Activated CD4-positive, alpha-beta T cell treated with anti-CD3 and anti-CD28 coated beads for 24 hours (primary cell): ENCODE results near the gene MAP2K6.

Source experiments
- DNase-seq, 2 donors: peaks; one replicate each; pipeline ENCODE4 v3.0.0-alpha.2; 2020; ENCODE audit warnings: low read depth in 2 of 2

MAP2K6 gene

GRCh38 chr17:69427486-69428197, 13.1 kb downstream of the MAP2K6 start:
- DNase-seq = no peak

DNA sequence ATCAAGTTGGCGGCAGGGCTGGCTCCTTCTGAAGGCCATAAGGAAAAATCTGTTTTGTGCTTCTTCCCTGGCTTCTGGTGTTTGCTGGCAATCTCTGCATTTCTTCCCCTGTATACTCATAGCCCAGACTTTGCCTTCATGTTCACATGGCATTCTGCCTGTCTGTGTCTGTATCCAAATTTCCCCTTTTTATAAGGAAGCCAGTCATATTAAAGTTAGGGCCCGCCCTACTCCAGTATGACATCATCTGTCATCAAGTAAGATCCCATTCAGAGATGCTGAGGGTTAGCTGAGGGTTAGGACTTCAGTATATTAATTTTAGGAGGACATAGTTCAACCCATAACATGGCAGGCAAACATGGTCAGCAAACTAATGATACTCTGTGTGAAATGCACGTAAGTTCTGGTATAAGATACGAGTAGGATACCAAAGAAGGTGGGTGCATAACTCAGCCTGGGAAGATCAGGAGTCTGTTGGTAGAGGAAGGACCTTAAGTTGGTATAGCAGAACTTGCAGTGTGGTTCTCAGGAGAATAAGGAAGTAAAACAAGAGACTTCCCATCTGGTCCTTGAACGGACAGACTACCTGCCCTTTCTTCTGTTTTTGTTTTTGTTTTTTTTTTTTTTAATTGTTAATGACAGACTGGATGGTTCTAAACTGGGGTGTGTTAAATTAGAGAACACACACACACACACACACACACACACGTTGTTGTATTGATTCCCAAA, 13.9 kb downstream of the MAP2K6 start:
- DNase-seq = no peak

DNA sequence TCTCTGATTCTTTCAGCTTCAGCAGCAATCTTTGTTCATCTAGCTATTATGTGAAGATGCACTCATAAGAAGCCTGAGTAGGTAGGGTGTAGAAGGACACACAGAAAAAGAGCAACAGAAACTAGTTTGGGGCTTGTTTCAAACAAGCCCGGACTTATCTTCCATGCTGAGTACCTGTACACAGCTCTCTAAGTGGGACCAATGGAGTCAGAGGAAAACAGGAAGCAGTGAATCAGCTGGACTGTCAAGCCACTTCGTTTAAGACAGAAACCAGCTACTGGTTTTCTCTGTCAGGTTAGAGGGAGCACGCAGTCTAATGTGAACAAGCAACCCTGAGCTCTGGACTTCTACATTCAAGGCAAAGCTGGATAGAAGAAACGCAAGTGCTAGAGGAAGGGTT, 16.0 kb downstream of the MAP2K6 start:
- DNase-seq = no peak

DNA sequence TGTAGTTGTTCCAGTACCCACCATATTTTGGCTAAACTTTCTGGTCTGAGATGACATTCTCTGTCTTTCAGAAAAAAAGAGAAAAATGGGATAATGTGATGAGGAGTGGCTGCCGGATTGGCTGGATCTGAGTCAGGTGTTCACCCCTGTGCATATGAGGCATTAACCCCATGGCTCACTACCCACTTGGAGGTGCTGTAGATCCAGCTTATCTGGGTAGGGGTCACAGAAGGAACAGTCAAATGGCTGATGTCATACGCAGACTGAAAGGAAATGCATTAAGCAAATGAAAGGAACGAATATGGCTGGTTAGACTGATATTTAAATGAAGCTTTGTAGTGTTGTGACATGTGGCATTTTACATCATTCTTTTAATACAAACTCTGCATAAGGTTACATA, 17.3 kb downstream of the MAP2K6 start:
- DNase-seq = no peak

DNA sequence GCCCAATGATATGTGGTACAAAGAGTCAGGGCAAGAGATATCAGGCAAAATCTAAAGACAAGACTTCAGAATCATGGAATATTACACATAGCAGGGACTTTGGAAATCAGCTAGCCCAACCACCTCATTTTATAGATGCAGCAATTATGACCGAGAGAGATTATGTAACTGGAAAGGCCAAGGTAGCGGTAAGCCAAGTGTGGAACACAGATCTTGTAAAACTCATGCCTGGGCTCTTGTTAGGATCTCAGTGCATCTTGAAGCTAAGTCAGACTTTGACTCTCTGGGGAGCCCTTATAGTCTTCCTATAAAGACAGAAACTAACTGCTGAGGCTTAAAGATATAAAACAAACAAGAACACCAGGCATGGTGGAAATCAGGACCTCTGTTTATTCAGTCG, 18.6 kb downstream of the MAP2K6 start:
- DNase-seq = no peak

DNA sequence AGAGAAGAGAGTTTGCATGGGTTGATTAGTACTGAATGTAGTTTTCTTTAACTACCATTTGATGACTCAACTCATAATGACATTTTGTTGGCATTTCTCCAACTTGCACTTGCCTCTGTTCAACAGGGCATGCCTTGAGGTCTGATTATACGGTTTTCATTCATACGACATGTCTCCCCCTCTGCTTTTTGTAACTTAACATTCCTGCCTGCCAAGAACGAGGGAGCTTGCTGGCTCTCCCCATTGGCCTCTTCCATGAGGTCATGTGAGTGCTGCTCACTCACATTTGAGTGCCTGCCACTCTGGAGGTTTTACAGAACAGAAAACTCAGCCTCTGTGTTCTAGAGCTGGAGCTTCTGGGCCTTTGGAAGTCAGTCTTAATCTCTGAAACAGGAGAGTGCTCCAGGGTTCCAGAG, 19.7 kb downstream of the MAP2K6 start:
- no peak for DNase-seq

DNA sequence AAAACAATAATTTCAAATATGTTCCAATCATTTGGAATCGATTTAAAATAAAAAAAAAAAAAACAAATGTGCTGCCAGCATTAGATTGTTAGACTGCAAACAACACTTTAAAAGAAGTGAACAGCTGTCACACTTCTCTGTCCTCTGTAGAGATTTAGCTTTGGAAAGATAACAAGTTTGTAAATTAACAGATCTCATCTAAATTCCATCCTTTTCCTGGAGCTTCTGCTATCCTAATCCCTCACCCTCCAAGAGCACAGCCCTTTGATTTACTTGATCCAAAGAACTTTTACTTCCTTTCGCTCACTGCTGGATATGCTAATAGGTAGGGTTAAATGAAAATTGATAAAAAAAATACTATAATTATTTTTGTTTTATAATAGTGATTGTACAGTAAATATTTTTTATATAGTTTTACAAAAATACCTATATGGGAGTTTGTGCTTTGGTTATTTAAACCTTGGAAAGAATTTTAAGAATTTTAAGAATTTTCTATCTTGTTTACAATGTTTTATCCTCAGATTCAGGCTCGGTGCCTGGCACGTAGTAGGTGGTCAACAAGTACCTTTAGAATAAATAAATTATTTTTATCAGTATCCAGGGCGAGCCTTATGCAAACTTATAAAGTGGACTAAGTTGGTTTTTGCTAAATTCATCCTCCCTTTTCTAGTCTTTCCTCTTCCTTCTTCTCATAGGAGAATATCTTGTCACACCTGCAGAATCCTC, 21.6 kb downstream of the MAP2K6 start:
- DNase-seq = no peak

- DNase-seq = no peak
These were observed 23.0 kb downstream of the MAP2K6 start for GRCh38 chr17:69437475-69437874.

GRCh38 chr17:69438776-69439175, 24.3 kb downstream of the MAP2K6 start:
- no peak for DNase-seq

GRCh38 chr17:69441179-69441578, 26.7 kb downstream of the MAP2K6 start:
- DNase-seq = no peak

- no peak for DNase-seq
These were observed 28.6 kb downstream of the MAP2K6 start for GRCh38 chr17:69443138-69443537.

DNA sequence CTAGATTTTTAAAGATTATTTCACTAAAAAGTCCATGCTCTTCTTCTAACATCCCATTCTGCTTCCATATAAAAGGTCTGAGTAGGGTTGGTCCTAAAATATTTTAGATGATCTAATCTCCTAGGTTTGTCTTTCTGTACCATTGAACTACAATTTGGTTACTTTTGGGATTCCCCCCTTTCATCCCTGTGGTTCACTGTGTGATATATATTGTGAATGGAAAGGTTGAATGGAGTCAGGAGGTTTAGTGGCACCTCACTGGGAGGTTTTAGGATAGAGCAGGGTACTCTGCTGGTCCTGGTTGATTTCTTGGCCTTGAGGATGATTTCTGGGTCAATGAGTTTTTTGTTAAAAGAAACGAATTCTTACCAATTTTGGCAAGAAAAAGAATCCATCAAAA, 29.5 kb downstream of the MAP2K6 start:
- DNase-seq = no peak

- DNase-seq = no peak
These were observed 30.6 kb downstream of the MAP2K6 start for GRCh38 chr17:69445132-69445531.

- DNase-seq = no peak
These were observed 33.2 kb downstream of the MAP2K6 start for GRCh38 chr17:69447726-69448125.

GRCh38 chr17:69448431-69449102, 34.1 kb downstream of the MAP2K6 start:
- DNase-seq = no peak

DNA sequence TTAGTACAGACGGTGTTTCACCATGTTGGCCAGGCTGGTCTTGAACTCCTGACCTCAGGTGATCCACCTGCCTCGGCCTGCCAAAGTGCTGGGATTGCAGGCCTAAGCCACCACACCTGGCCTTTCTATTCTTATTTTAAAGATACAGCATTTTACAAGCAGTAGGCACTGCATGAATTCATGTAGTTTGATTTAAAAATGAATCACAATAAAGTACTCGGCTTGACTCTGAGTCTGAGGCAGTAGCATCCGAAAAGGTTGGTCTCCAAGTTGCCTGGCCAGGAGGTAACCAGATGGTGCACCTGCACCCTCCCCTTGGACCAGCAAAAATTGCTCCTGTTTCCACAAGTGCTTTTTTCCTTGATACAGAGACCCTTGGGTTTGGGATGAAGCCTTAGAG, 35.6 kb downstream of the MAP2K6 start:
- DNase-seq = no peak

- DNase-seq = no peak
These were observed 36.4 kb downstream of the MAP2K6 start for GRCh38 chr17:69450918-69451317.

DNA sequence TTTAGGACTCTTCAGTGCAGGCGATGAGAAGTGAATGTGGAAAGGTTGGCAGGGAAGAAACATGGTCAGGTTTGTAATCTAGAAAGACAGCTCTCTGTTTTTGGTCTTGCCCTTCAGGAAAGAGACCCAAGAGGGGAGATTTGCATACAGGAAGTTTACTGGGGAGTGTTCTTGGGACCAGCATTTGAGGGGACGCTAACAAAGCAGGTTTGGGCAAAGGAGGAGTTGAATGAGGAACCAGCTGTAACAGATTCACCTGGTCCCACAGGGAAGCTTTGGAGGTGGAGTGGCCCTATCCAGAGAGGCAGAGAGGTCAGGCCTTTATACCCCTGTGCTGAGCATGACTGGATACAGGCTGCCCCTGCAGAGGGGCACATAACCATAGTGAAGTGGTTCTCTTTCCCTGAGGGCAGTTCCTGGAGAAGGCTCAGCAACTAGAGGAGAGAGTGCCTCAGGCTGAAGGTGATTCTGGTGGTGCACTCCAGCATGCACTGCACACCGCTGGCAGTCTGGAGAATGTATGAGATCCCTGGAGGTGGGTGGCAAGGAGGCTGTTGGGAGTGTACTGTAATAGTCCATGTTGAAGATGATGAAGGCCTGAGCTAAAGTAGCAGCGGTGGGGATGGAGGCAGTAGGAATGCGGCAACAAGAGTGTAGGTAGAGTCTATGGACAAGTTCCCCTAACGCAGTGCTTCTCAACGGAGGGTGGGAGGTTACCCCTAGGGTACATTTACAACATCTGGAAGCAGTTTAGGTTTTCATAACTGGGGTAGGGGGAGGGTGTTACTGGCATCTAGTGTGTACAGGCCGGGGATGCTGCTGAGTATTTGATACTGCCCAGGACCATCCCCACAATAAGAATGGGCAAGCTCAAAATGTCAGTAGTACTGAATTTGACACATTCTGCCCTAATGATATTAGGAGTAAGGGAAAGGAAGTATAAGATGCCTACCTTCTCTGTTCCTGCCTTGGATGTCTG, 37.2 kb downstream of the MAP2K6 start:
- no peak for DNase-seq

- DNase-seq = no peak
These were observed 38.3 kb downstream of the MAP2K6 start for GRCh38 chr17:69452664-69453260.

DNA sequence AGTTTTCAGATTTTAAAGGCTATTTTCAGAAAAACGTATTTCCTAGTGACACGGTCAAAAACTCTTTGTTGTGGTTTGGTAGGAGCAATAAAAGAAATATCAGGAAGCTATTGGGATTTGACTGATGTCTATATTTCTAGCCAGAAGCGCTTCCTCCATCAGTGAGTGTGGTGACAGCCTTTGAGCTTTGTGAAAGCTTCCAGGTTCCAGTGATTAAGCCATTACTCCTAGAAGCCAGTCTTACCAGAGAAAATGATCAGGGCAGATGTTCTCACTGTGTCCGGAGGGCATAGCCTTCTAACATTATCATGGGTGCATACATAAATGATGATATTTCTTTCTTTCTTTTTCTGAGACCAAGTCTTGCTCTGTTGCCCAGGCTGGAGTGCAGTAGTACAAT, 39.6 kb downstream of the MAP2K6 start:
- no peak for DNase-seq

GRCh38 chr17:69455040-69455439, 40.5 kb downstream of the MAP2K6 start:
- no peak for DNase-seq
